Keratinocyte (primary cell): ENCODE measurements around the gene TWF1.

Source experiments
- EZH2 ChIP-seq: IDR thresholded peaks from one replicate; pipeline ENCODE4 v1.6.1; 2012; ENCODE audit warnings: inconsistent platforms, mild to moderate bottlenecking, low read length, moderate library complexity
- TF ChIP-seq, protein P1 (sequence below), 3 experiments: IDR thresholded peaks in 1 of 3; conservative IDR thresholded peaks in 1 of 3; optimal IDR thresholded peaks in 1 of 3; 2 replicates in 2 of 3; 3 replicates in 1 of 3; pipeline versions ENCODE3 to v1.5.1; 2011; ENCODE audit warnings: low read length in 3 of 3, mild to moderate bottlenecking in 3 of 3, moderate library complexity in 2 of 3, control low read depth in 1 of 3, inconsistent platforms in 1 of 3; ENCODE audit not compliant: insufficient read depth in 2 of 3; ENCODE audit errors: extremely low read depth in 1 of 3

DNA sequence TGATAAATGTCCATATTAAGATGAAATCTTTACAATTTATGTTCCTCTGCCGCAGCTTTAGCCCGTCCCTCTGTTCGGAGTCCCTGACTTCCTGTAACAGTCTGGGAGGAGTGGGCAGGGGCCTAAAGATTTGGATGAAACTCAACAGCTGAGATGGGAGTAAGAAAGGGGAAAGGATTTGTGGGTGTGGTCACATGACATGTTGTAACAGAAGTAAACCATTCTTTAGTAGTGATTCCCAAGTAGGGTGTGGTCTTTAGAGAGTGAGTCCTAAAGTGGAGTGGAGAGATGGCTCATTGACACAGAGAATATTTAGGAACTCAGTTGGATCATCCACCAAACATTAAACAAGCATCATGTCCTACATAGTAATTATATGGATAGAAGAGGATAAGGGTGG is 42.7 kb upstream of the TWF1 start:
- TF ChIP-seq, protein P1, sequence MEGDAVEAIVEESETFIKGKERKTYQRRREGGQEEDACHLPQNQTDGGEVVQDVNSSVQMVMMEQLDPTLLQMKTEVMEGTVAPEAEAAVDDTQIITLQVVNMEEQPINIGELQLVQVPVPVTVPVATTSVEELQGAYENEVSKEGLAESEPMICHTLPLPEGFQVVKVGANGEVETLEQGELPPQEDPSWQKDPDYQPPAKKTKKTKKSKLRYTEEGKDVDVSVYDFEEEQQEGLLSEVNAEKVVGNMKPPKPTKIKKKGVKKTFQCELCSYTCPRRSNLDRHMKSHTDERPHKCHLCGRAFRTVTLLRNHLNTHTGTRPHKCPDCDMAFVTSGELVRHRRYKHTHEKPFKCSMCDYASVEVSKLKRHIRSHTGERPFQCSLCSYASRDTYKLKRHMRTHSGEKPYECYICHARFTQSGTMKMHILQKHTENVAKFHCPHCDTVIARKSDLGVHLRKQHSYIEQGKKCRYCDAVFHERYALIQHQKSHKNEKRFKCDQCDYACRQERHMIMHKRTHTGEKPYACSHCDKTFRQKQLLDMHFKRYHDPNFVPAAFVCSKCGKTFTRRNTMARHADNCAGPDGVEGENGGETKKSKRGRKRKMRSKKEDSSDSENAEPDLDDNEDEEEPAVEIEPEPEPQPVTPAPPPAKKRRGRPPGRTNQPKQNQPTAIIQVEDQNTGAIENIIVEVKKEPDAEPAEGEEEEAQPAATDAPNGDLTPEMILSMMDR (optimal IDR thresholded peaks at IDR 0.05 in 1 of 3, IDR thresholded peaks at IDR 0.05 in 1 of 3, conservative IDR thresholded peaks at IDR 0.05 in 1 of 3; ENCODE audit: extremely low read depth in 1 of 3, insufficient read depth in 2 of 3, low read length in 3 of 3), result no peak
- no peak for TF ChIP-seq EZH2
